Nucleus accumbens (tissue), 56 donors: Measurements from ENCODE around the gene HOXD12.
A peak's percentile ranks its signal among the peaks of the same experiment; 100 is the strongest.

Source experiments
- DNase-seq, 56 donors: peaks; one replicate each; lab custom pipeline; 2025; lab: John Stamatoyannopoulos, UW

The HOXD12 gene

GRCh38 chr2:176115883-176116813 lies 16.6 kb downstream of the HOXD12 start, which contains the start of gene HOXD10:
TSS of gene HOXD10 (plus strand) at chr2:176116778. CDS start at chr2:176116834, 56 bp downstream.
- DNase-seq: no peak

- no peak for DNase-seq
Measured at GRCh38 chr2:176117162-176117822, 17.7 kb downstream of the HOXD12 start.

DNA sequence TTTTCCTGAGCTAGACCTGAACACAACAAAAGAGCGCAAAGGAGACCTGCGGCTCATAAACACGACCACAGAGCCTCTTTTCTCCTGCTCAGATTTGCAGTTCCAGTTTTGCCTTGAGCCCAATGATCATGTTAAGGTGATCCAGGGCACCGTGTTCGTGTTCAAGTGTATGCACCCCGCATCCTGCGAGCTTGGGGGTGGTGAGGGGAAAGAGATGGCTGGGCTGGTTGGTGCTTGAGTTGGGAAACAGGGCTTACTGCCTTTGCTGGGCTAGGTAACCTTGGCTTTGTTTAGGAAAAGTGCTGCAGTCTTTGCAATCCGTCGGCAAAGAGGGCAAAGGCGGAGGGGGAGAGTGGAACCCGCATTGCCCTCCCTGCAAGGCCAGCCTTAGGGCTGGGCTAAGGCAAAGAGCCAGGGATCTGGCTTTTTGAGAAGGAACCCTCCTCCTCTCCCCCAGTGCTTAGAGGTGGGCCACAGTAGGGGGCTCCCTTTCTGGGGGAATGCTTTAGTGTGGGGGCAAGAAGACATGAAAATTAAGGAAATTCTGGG lies 18.3 kb downstream of the HOXD12 start:
- no peak for DNase-seq

DNA sequence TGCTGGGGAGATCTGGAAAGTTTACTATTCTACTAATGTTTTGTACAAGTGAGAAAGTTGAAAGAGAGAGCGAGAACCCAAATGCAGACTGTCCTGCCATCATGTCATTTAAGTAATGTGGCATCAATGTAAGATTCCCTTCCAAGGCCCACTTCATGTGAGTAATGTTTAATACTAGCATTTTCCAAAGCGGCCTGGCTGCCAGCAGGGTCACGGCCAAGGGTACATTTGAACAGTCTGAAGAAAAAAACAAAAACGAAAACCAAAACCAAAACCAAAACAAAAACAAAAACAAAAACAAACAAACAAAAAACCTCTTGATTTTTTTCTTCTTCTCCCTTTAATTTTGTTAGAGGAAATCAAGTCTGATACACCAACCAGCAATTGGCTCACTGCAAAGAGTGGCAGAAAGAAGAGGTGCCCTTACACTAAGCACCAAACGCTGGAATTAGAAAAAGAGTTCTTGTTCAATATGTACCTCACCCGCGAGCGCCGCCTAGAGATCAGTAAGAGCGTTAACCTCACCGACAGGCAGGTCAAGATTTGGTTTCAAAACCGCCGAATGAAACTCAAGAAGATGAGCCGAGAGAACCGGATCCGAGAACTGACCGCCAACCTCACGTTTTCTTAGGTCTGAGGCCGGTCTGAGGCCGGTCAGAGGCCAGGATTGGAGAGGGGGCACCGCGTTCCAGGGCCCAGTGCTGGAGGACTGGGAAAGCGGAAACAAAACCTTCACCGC lies 19.2 kb downstream of the HOXD12 start:
- DNase-seq: no peak

DNA sequence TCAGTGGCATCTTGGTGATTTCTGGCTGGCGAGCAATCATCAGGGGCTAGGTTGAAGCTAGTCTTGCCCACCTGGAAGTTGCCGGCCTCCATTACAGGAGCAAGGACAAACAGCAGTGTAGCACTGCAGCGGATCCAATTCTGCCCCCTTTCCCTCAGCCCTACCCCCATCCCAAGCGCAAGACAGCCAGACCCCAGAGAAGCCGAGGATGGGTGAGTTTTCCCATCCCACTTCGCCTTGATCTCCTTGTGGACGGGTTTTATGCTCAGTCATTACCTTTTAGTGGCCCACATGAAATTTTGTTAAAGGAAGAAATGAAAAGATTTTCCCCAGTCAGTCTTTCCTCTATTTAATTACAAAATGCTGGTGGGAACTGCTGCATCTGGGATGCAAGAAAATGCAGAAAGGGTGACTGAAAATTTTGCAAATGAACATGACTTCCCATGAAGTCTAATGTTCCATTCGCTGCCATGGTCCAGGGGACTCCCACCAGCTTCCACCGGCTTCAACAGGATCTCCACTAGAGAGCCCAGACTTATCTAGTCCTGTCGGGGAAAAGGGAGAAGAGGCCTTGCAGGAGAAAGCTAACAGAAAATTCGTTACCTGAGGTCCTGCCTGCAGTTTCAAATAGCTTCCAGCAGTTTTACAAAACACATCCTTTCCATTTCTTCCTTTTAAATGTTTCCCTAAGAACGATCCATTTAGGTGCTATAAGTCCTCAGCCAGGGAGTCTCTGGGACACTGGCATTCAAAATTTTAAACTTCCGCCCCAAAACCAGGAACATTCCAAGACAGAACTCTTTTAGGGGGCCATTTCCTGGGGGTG lies 21.0 kb downstream of the HOXD12 start:
- DNase-seq: no peak

DNA sequence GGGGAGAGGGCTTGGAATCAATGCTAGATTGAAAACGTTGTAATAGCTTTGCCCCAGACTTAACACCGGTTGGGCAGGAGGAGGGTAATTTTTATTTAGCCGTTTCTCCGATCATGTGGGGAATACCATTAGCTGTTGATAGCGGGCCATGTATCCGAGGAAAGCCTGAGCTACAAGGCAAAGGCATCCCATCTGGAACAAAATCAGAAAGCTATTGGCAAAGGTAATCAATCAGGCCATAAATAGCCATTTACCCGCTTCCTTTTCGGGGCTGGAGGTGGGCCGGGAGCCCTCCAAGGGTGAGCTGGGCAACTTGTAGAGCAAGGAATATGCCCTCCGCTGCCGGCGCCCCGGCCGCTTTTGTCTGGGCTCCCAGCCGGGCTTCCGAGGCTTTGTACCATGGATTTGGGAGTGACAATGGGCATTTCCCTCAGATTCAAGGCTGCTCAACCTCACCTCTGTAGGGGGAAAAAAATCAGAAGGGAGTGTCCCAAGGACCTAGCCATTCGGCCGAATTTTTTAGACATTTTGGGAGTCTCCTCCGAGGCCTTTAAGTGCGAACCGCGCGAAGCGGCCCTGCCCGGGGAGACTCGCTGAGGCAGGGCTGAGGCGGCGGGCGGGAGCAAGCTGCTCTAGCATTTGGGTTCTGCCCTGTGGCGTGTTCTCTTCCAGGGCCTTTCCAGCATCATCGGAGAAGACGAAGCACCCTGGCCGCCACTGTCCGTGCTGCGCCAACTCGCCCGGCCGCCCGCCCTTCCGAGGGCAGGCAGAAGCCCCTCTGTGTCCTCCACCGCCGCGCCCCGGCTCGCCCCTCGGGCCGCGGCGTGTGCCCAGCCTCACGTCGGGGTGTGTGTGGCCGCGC lies 21.8 kb downstream of the HOXD12 start:
- DNase-seq: no peak

GRCh38 chr2:176122052-176122682 lies 22.6 kb downstream of the HOXD12 start:
- no peak for DNase-seq

DNA sequence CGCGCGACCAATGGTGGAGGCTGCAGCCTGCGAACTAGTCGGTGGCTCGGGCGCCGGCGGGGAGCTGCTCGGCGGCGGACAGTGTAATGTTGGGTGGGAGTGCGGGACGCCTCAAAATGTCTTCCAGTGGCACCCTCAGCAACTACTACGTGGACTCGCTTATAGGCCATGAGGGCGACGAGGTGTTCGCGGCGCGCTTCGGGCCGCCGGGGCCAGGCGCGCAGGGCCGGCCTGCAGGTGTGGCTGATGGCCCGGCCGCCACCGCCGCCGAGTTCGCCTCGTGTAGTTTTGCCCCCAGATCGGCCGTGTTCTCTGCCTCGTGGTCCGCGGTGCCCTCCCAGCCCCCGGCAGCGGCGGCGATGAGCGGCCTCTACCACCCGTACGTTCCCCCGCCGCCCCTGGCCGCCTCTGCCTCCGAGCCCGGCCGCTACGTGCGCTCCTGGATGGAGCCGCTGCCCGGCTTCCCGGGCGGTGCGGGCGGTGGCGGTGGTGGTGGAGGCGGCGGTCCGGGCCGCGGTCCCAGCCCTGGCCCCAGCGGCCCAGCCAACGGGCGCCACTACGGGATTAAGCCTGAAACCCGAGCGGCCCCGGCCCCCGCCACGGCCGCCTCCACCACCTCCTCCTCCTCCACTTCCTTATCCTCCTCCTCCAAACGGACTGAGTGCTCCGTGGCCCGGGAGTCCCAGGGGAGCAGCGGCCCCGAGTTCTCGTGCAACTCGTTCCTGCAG lies 23.3 kb downstream of the HOXD12 start, which contains the start of gene HOXD9:
HOXD9 (plus strand) TSS at position 37 of the 728 bp plus-strand sequence; CDS start at position 87, 50 bp downstream.
- DNase-seq: no peak

- DNase-seq: no peak
Measured at GRCh38 chr2:176123411-176124109, 24.0 kb downstream of the HOXD12 start.

DNA sequence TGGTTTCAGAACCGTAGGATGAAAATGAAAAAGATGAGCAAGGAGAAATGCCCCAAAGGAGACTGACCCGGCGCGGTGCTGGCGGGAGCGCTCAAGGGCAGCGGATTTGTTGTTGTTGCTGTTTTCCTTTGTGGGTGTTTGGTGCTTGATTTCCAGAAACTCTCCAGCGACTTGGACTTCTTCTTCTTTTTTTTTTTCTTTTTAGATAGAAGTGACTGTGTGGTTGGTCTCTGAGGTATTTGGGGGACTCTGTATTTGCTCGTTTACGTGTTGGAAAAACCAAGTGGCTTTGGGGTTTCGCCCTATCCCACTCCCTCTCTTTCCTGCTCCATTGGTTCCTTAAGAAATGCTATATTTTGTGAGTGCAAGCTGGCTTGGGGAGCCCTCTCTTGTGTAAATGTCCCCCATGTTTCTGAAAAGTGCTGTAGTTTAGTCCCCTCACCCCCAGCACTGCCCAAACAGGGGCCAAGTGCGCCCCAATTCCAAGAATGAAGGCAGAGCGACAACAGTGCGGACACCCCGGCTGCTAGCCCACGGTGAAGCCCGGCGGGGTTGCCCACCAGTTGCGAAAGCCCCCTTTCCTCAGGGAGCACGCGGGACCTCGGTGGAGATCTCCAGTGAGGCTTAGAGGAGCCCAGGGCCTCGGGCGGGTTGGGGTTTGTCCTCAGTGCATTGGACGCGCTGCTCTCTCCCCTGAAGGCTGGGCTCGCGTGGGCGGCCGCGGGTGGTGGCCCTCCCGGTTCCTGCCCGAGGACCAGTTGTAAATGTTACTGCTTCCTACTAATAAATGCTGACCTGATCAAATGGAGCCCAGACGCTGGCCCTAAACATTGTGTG lies 24.7 kb downstream of the HOXD12 start:
- no peak for DNase-seq

DNA sequence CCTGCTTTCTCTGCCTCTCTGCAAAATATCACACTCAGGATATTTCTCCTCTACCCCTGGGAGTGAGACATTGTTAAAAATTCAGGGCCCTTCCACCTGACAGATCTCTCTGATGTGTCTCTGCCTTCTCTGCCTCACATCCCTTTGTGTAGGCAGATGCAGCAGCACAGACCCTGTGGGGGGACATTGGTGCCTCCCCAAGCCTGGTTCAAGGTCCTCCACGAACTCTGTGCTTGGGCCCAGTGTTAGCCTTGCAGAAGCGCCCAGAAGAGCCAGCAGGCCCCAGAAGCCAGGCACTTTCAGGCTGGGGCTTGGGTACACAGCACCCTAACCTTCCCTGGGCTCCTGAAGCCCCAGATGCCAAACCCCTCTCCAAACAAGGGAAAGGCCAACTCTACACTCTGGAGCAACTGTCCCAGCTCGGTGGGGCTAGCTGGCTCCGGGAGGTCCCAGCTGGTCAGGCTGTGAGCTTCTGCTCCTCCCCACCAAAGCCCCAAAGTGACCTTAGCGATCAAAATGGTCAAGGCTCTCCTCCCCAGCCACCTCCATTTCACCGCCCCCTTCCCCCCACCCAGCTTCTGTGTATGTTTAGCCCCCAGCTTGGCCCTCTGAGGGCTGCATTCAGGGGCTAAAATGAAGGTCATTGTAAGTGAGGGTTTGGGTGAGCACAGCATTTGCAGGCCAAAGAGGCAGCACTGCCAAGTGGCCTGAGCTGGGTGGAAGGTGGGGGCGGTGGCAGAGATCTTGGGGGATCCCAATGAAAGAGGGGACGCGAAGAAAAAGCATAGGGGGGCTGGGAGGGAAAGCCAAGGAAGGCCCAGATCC lies 25.6 kb downstream of the HOXD12 start:
- no peak for DNase-seq

GRCh38 chr2:176125772-176126054 lies 26.1 kb downstream of the HOXD12 start:
- no peak for DNase-seq

DNA sequence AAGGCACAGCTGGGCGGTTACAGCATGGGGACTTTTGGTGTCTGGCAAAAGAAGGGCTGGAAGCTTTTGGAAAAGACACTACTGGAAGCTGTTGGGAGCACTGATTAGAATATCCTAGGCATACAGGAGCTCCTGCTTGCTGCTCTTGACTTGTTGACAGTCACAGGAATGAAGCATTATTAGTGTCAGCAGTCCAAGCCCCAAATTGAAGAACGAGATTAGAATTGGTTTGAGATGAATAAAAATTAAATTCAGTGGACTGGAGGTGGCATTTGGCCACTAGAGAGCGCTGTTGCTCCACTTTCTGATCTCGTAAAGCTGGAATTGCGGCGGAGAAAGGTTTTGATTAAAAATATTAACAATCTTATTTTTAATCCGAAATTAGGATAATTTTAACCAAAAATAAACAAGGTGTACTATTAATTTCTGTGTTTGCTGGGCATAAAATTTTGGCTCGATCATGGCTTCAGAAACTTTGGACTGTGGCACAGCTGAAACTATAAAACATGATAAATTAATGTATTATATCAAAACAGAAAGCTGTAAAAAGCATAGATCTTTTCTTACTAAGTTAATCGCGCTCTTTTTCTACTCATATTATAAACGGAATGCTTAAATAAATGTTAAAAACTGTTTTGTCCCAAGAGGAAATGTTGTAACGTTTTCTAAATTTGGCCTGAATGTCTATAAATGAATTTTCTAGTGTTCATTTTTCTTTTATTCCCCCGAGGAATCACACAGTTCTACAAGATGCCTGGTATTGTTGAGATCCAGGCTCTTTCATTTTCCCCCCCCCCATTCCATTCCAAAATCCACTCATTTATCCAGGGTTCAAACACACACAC lies 27.6 kb downstream of the HOXD12 start:
- peak in 42 of 56 donors; percentile 0 to 83 (median 26) for DNase-seq

- no peak for DNase-seq
Measured at GRCh38 chr2:176127774-176128072, 28.1 kb downstream of the HOXD12 start.
